K562 (cell line): Measurements from ENCODE around the gene PAQR6. TPM values are rescaled to one million over a fixed set of nuclear protein-coding genes. Genes with fewer than 3 reads are reported as not detected.
A peak's percentile ranks its signal among the peaks of the same experiment; 100 is the strongest.

Experiments
- KLF1 ChIP-seq: fragments of 450-650 bp; IDR thresholded peaks from 2 replicates; pipeline ENCODE4 v1.6.1; 2016; ENCODE audit warnings: missing genetic modification characterization, missing compliant biosample characterization
- STAT5A ChIP-seq: IDR thresholded peaks from 2 replicates; pipeline ENCODE4 v1.6.1; 2012; ENCODE audit warnings: low read length, inconsistent platforms, borderline replicate concordance
- ZNF431 ChIP-seq: sonication (generic); formaldehyde crosslinking; IDR thresholded peaks from 2 replicates; pipeline ENCODE4 v1.8.0; 2022; ENCODE audit warnings: mild to moderate bottlenecking, missing genetic modification reagents
- polyA plus RNA-seq, 8 experiments: library from polyadenylated mRNA; depleted of rRNA in 4 of 8; stranded (reverse) in 5 of 8; unstranded in 3 of 8; fragments of >200 nt; fragmentation: Nextera tagmentation in 2 of 8; fragmentation: Illumina TruSeq in 1 of 8; extraction: Ambion mirVana in 2 of 8; extraction: Trizol in 1 of 8; gene quantifications; 2 replicates each; pipeline versions ENCODE4 v1.2.1 to v1.2.3, GENCODE V29; 2011 to 2014; ENCODE audit warnings: inconsistent platforms in 1 of 8, missing spikeins in 1 of 8
- total RNA-seq, 7 experiments: library from RNA; depleted of rRNA in 6 of 7; stranded (reverse); fragments of >200 nt in 6 of 7; fragmentation: Illumina TruSeq in 2 of 7; extraction: Trizol in 2 of 7; gene quantifications; 2 replicates each; pipeline versions ENCODE4 v1.2.1 to v1.2.3, GENCODE V29; 2011 to 2021; ENCODE audit warnings: low replicate concordance in 1 of 7
- TF ChIP-seq, protein P1 (sequence below): fragments of 450-650 bp; IDR thresholded peaks from 2 replicates; pipeline ENCODE4 v1.6.1; 2016; ENCODE audit warnings: mild to moderate bottlenecking, moderate library complexity
- TF ChIP-seq, protein P2 (sequence below): sonication (generic); formaldehyde crosslinking; IDR thresholded peaks from 2 replicates; pipeline ENCODE4 v1.8.0; 2022; ENCODE audit warnings: missing genetic modification reagents, mild to moderate bottlenecking, moderate library complexity, borderline replicate concordance
- TF ChIP-seq, protein P3 (sequence below): fragments of 450-650 bp; IDR thresholded peaks from 2 replicates; pipeline ENCODE4 v1.6.1; 2016; ENCODE audit warnings: low read depth

The PAQR6 gene
- total and polyA plus RNA-seq, 9 of the 15 experiments (the other 6 are each of a cell fraction or from before 2014, with no cell fraction given): 0.07 to 1.8 (median 0.62) TPM

DNA sequence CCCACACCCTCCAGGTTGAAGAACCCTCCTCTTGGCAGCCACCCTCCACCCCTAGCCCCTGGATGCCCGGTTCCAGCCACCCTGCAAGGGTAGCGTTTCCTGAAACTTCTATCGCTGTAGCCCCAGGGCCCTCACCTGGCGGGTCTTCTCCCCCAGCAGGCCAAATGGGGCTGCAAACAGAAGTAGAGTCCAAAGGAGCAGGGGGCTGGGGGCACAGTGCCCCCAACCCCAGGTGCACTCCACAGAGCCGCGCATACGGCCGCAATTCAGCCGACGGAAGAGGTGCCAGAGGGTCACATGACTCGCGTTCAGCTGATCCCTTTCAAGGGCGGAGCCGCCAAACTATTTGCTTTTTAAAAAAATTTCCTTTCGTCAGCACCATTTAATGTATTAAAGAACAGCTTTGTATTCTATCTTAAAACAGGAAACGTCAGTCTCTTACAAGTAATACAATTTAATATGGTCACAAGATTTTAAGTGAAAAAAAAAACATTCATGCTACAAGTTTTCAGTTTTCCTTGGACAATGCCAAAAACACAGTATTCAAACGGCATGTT lies 47.6 kb upstream of the PAQR6 start, which contains the start of gene GLMP (continued):
- TF ChIP-seq, protein P1, sequence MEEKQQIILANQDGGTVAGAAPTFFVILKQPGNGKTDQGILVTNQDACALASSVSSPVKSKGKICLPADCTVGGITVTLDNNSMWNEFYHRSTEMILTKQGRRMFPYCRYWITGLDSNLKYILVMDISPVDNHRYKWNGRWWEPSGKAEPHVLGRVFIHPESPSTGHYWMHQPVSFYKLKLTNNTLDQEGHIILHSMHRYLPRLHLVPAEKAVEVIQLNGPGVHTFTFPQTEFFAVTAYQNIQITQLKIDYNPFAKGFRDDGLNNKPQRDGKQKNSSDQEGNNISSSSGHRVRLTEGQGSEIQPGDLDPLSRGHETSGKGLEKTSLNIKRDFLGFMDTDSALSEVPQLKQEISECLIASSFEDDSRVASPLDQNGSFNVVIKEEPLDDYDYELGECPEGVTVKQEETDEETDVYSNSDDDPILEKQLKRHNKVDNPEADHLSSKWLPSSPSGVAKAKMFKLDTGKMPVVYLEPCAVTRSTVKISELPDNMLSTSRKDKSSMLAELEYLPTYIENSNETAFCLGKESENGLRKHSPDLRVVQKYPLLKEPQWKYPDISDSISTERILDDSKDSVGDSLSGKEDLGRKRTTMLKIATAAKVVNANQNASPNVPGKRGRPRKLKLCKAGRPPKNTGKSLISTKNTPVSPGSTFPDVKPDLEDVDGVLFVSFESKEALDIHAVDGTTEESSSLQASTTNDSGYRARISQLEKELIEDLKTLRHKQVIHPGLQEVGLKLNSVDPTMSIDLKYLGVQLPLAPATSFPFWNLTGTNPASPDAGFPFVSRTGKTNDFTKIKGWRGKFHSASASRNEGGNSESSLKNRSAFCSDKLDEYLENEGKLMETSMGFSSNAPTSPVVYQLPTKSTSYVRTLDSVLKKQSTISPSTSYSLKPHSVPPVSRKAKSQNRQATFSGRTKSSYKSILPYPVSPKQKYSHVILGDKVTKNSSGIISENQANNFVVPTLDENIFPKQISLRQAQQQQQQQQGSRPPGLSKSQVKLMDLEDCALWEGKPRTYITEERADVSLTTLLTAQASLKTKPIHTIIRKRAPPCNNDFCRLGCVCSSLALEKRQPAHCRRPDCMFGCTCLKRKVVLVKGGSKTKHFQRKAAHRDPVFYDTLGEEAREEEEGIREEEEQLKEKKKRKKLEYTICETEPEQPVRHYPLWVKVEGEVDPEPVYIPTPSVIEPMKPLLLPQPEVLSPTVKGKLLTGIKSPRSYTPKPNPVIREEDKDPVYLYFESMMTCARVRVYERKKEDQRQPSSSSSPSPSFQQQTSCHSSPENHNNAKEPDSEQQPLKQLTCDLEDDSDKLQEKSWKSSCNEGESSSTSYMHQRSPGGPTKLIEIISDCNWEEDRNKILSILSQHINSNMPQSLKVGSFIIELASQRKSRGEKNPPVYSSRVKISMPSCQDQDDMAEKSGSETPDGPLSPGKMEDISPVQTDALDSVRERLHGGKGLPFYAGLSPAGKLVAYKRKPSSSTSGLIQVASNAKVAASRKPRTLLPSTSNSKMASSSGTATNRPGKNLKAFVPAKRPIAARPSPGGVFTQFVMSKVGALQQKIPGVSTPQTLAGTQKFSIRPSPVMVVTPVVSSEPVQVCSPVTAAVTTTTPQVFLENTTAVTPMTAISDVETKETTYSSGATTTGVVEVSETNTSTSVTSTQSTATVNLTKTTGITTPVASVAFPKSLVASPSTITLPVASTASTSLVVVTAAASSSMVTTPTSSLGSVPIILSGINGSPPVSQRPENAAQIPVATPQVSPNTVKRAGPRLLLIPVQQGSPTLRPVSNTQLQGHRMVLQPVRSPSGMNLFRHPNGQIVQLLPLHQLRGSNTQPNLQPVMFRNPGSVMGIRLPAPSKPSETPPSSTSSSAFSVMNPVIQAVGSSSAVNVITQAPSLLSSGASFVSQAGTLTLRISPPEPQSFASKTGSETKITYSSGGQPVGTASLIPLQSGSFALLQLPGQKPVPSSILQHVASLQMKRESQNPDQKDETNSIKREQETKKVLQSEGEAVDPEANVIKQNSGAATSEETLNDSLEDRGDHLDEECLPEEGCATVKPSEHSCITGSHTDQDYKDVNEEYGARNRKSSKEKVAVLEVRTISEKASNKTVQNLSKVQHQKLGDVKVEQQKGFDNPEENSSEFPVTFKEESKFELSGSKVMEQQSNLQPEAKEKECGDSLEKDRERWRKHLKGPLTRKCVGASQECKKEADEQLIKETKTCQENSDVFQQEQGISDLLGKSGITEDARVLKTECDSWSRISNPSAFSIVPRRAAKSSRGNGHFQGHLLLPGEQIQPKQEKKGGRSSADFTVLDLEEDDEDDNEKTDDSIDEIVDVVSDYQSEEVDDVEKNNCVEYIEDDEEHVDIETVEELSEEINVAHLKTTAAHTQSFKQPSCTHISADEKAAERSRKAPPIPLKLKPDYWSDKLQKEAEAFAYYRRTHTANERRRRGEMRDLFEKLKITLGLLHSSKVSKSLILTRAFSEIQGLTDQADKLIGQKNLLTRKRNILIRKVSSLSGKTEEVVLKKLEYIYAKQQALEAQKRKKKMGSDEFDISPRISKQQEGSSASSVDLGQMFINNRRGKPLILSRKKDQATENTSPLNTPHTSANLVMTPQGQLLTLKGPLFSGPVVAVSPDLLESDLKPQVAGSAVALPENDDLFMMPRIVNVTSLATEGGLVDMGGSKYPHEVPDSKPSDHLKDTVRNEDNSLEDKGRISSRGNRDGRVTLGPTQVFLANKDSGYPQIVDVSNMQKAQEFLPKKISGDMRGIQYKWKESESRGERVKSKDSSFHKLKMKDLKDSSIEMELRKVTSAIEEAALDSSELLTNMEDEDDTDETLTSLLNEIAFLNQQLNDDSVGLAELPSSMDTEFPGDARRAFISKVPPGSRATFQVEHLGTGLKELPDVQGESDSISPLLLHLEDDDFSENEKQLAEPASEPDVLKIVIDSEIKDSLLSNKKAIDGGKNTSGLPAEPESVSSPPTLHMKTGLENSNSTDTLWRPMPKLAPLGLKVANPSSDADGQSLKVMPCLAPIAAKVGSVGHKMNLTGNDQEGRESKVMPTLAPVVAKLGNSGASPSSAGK: peak; percentile 73
- TF ChIP-seq, protein P2, sequence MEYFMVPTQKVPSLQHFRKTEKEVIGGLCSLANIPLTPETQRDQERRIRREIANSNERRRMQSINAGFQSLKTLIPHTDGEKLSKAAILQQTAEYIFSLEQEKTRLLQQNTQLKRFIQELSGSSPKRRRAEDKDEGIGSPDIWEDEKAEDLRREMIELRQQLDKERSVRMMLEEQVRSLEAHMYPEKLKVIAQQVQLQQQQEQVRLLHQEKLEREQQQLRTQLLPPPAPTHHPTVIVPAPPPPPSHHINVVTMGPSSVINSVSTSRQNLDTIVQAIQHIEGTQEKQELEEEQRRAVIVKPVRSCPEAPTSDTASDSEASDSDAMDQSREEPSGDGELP (CRISPR knock-in tag): peak; percentile 97
- 0 out of 2 replicates have a peak, but pooled peaks have one; percentile 55 for TF ChIP-seq KLF1 (tag)
- no peak for TF ChIP-seq ZNF431 (CRISPR knock-in tag)
- no peak for TF ChIP-seq STAT5A
- TF ChIP-seq, protein P3, sequence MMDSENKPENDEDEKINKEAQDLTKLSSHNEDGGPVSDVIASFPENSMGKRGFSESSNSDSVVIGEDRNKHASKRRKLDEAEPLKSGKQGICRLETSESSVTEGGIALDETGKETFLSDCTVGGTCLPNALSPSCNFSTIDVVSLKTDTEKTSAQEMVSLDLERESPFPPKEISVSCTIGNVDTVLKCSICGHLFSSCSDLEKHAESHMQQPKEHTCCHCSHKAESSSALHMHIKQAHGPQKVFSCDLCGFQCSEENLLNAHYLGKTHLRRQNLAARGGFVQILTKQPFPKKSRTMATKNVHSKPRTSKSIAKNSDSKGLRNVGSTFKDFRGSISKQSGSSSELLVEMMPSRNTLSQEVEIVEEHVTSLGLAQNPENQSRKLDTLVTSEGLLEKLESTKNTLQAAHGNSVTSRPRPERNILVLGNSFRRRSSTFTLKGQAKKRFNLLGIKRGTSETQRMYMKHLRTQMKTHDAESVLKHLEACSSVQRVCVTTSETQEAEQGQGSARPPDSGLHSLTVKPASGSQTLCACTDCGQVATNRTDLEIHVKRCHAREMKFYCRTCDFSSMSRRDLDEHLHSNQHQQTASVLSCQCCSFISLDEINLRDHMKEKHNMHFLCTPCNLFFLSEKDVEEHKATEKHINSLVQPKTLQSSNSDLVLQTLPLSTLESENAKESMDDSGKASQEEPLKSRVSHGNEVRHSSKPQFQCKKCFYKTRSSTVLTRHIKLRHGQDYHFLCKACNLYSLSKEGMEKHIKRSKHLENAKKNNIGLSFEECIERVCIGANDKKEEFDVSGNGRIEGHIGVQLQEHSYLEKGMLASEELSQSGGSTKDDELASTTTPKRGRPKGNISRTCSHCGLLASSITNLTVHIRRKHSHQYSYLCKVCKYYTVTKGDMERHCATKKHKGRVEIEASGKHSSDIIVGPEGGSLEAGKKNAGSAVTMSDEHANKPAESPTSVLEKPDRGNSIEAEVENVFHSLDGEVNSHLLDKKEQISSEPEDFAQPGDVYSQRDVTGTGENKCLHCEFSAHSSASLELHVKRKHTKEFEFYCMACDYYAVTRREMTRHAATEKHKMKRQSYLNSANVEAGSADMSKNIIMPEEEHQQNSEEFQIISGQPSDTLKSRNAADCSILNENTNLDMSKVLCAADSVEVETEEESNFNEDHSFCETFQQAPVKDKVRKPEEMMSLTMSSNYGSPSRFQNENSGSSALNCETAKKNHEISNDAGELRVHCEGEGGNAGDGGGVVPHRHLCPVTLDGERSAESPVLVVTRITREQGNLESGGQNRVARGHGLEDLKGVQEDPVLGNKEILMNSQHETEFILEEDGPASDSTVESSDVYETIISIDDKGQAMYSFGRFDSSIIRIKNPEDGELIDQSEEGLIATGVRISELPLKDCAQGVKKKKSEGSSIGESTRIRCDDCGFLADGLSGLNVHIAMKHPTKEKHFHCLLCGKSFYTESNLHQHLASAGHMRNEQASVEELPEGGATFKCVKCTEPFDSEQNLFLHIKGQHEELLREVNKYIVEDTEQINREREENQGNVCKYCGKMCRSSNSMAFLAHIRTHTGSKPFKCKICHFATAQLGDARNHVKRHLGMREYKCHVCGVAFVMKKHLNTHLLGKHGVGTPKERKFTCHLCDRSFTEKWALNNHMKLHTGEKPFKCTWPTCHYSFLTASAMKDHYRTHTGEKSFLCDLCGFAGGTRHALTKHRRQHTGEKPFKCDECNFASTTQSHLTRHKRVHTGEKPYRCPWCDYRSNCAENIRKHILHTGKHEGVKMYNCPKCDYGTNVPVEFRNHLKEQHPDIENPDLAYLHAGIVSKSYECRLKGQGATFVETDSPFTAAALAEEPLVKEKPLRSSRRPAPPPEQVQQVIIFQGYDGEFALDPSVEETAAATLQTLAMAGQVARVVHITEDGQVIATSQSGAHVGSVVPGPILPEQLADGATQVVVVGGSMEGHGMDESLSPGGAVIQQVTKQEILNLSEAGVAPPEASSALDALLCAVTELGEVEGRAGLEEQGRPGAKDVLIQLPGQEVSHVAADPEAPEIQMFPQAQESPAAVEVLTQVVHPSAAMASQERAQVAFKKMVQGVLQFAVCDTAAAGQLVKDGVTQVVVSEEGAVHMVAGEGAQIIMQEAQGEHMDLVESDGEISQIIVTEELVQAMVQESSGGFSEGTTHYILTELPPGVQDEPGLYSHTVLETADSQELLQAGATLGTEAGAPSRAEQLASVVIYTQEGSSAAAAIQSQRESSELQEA: no peak
